HepG2 (cell line): ENCODE data around the gene DUS3L. TPM values are rescaled to one million over a fixed set of nuclear protein-coding genes. Genes with fewer than 3 reads are reported as not detected.

Source experiments
- ARNTL ChIP-seq: sonication (generic); formaldehyde crosslinking; IDR thresholded peaks from 2 replicates; pipeline ENCODE4 v1.4.0; 2020; ENCODE audit warnings: mild to moderate bottlenecking, missing genetic modification reagents
- HMGA1 ChIP-seq: sonication (generic); formaldehyde crosslinking; conservative IDR thresholded peaks from 2 replicates; pipeline ENCODE4 v1.4.0; 2020; ENCODE audit warnings: missing genetic modification reagents
- IRX3 ChIP-seq: sonication (generic); formaldehyde crosslinking; IDR thresholded peaks from 2 replicates; pipeline ENCODE4 v1.8.1; 2023; ENCODE audit warnings: mild to moderate bottlenecking, low read depth, missing genetic modification reagents, borderline replicate concordance
- LRRFIP1 ChIP-seq: sonication (generic); formaldehyde crosslinking; conservative IDR thresholded peaks from 2 replicates; pipeline ENCODE4 v1.4.0; 2020; ENCODE audit warnings: missing genetic modification reagents
- NCOR1 ChIP-seq: fragments of 200-600 bp; sonication (generic); IDR thresholded peaks from 2 replicates; pipeline ENCODE4 v1.7.0; 2017; ENCODE audit warnings: antibody characterized with exemption, low read length, borderline replicate concordance
- PRDM15 ChIP-seq: sonication (generic); formaldehyde crosslinking; IDR thresholded peaks from 2 replicates; pipeline ENCODE4 v1.4.0; 2020; ENCODE audit warnings: missing genetic modification reagents
- REST ChIP-seq, 2 experiments: IDR thresholded peaks; 2 replicates each; pipeline ENCODE4 v1.6.1; 2011 to 2012; ENCODE audit warnings: low read length in 2 of 2, borderline replicate concordance in 1 of 2, low read depth in 1 of 2, mild to moderate bottlenecking in 1 of 2, moderate library complexity in 1 of 2
- SETDB1 ChIP-seq: sonication (generic); formaldehyde crosslinking; IDR thresholded peaks from 2 replicates; pipeline ENCODE4 v1.5.1; 2020; ENCODE audit warnings: missing genetic modification reagents, mild to moderate bottlenecking, borderline replicate concordance
- SMAD1 ChIP-seq: sonication (generic); formaldehyde crosslinking; IDR thresholded peaks from 2 replicates; pipeline ENCODE4 v1.4.0; 2020; ENCODE audit warnings: missing genetic modification reagents, low read depth, mild to moderate bottlenecking, borderline replicate concordance
- TMF1 ChIP-seq: sonication (generic); formaldehyde crosslinking; IDR thresholded peaks from 2 replicates; pipeline ENCODE4 v1.8.1; 2022; ENCODE audit warnings: low read depth, missing genetic modification reagents
- ZBTB7A ChIP-seq: sonication (generic); formaldehyde crosslinking; IDR thresholded peaks from 2 replicates; pipeline ENCODE4 v1.8.0; 2022; ENCODE audit warnings: mild to moderate bottlenecking, missing genetic modification reagents
- ZMYM3 ChIP-seq: sonication (generic); formaldehyde crosslinking; IDR thresholded peaks from 2 replicates; pipeline ENCODE4 v1.5.1; 2020; ENCODE audit warnings: mild to moderate bottlenecking, missing genetic modification reagents
- ZNF138 ChIP-seq: sonication (generic); formaldehyde crosslinking; IDR thresholded peaks from 2 replicates; pipeline ENCODE4 v1.5.0; 2020; ENCODE audit warnings: mild to moderate bottlenecking, low read depth, missing genetic modification reagents
- ZNF20 ChIP-seq: sonication (generic); formaldehyde crosslinking; IDR thresholded peaks from 2 replicates; pipeline ENCODE4 v1.4.0; 2020; ENCODE audit warnings: mild to moderate bottlenecking, moderate library complexity, missing genetic modification reagents
- ZNF224 ChIP-seq: sonication (generic); formaldehyde crosslinking; IDR thresholded peaks from 2 replicates; pipeline ENCODE4 v1.5.0; 2020; ENCODE audit warnings: mild to moderate bottlenecking, missing genetic modification reagents
- ZNF564 ChIP-seq: sonication (generic); formaldehyde crosslinking; IDR thresholded peaks from 2 replicates; pipeline ENCODE4 v1.8.1; 2023; ENCODE audit warnings: mild to moderate bottlenecking, missing genetic modification reagents
- ZNF670 ChIP-seq: sonication (generic); formaldehyde crosslinking; IDR thresholded peaks from 2 replicates; pipeline ENCODE4 v1.8.0; 2022; ENCODE audit warnings: mild to moderate bottlenecking, missing genetic modification reagents, borderline replicate concordance
- ZNF792 ChIP-seq: IDR thresholded peaks from 2 replicates; pipeline ENCODE4 v1.6.1; 2016
- polyA plus RNA-seq, 8 experiments: library from polyadenylated mRNA; depleted of rRNA in 3 of 8; stranded (reverse) in 7 of 8; unstranded in 1 of 8; fragments of >200 nt; fragmentation: Illumina TruSeq in 4 of 8; extraction: Trizol in 4 of 8; gene quantifications; 2 replicates each; pipeline versions ENCODE4 v1.2.1 to v1.2.3, GENCODE V29; 2011 to 2016; ENCODE audit warnings: low read depth in 4 of 8, missing spikeins in 1 of 8, mixed read lengths in 1 of 8; ENCODE audit not compliant: insufficient read depth in 1 of 8
- total RNA-seq, 5 experiments: library from RNA; depleted of rRNA; stranded (reverse); fragments of >200 nt; fragmentation: Illumina TruSeq; extraction: Trizol; gene quantifications; 2 replicates each; pipeline ENCODE4 v1.2.3, GENCODE V29; 2016; ENCODE audit warnings: low read depth in 1 of 5

DUS3L gene
- total and polyA plus RNA-seq, 2 of the 13 experiments (the other 11 are each of a cell fraction or from before 2014, with no cell fraction given) = 13.3 to 25.1 TPM

GRCh38 chr19:5827342-5827890, 36.5 kb upstream of the DUS3L start (continued):
- TF ChIP-seq ZNF20 = 0 out of 2 replicates have a peak, but pooled peaks have one; percentile 6
- TF ChIP-seq IRX3 (CRISPR knock-in tag) = no peak
- no peak for TF ChIP-seq REST (IDR thresholded peaks at IDR 0.05; ENCODE audit: borderline replicate concordance in 1 of 2, low read depth in 1 of 2, low read length in 2 of 2)
- no peak for TF ChIP-seq ZNF224
- no peak; the same call in 1 of the 2 replicates for TF ChIP-seq ZMYM3 (CRISPR knock-in tag)
- no peak for TF ChIP-seq ZNF792 (CRISPR knock-in tag)
- no peak for TF ChIP-seq ZBTB7A (CRISPR knock-in tag)
- no peak for TF ChIP-seq ZNF564
- TF ChIP-seq ZNF138 (CRISPR knock-in tag) = no peak
- TF ChIP-seq SMAD1 = no peak
- TF ChIP-seq NCOR1 = no peak
- TF ChIP-seq SETDB1 (CRISPR knock-in tag) = no peak
- no peak for TF ChIP-seq LRRFIP1 (CRISPR knock-in tag)
- no peak for TF ChIP-seq HMGA1 (CRISPR knock-in tag)
- TF ChIP-seq ZNF670 (CRISPR knock-in tag) = 0 out of 2 replicates have a peak, but pooled peaks have one; percentile 31
- no peak for TF ChIP-seq PRDM15 (CRISPR knock-in tag)
- TF ChIP-seq TMF1 = no peak
- TF ChIP-seq ARNTL (CRISPR knock-in tag) = no peak
